Naive thymus-derived CD4-positive, alpha-beta T cell (primary cell): Measurements from ENCODE around the gene TENM4. TPM values are rescaled to one million over a fixed set of nuclear protein-coding genes. Genes with fewer than 3 reads are reported as not detected.

ENCODE experiments used
- ATAC-seq: fragments of 150-1000 bp; cut with Tn5 transposase; 2 replicates; pipeline ENCODE4 v1.10.0; 2021; ENCODE audit warnings: mild to moderate bottlenecking, moderate library complexity
- CTCF ChIA-PET: fragments of 350-600 bp; sonication (Branson Sonifier 250); formaldehyde crosslinking; loops from one replicate; lab custom pipeline; 2021; ENCODE audit warnings: antibody characterized with exemption; lab: Charles Lee
- POLR2A ChIA-PET: fragments of 350-600 bp; sonication (Branson Sonifier 250); formaldehyde crosslinking; loops from one replicate; lab custom pipeline; 2021; ENCODE audit warnings: antibody characterized with exemption, inconsistent platforms; lab: Charles Lee
- DNase-seq, 9 donors: peaks; one replicate each; pipeline versions ENCODE4 v3.0.0 to v3.0.0-alpha.2; 2020 to 2022; ENCODE audit warnings: mixed read lengths in 1 of 9
- H3K27ac ChIP-seq: one replicate; pipeline ENCODE4 v1.7.0; 2013; ENCODE audit warnings: mild to moderate bottlenecking, low read depth, low read length, moderate library complexity
- H3K27me3 ChIP-seq, 2 donors: one replicate each; pipeline ENCODE4 v1.7.0; 2013; ENCODE audit warnings: low read length in 2 of 2, mild to moderate bottlenecking in 2 of 2, moderate library complexity in 2 of 2; ENCODE audit not compliant: control insufficient read depth in 2 of 2, insufficient read depth in 2 of 2
- H3K36me3 ChIP-seq, 3 experiments: 1 replicate in 2 of 3; 2 replicates in 1 of 3; pipeline ENCODE4 v1.7.0; 2013; ENCODE audit warnings: low read length in 3 of 3, mild to moderate bottlenecking in 3 of 3, moderate library complexity in 1 of 3; ENCODE audit not compliant: insufficient read depth in 3 of 3, control insufficient read depth in 2 of 3
- H3K4me1 ChIP-seq, 2 donors: one replicate each; pipeline ENCODE4 v1.7.0; 2013; ENCODE audit warnings: low read length in 2 of 2, mild to moderate bottlenecking in 2 of 2, moderate library complexity in 1 of 2; ENCODE audit not compliant: control insufficient read depth in 2 of 2, insufficient read depth in 2 of 2
- H3K4me3 ChIP-seq: 2 replicates; pipeline ENCODE4 v1.7.0; 2013; ENCODE audit warnings: mild to moderate bottlenecking, low read length
- H3K9me3 ChIP-seq, 3 experiments: 1 replicate in 2 of 3; 2 replicates in 1 of 3; pipeline ENCODE4 v1.7.0; 2013; ENCODE audit warnings: low read length in 3 of 3; ENCODE audit not compliant: control insufficient read depth in 2 of 3
- H3K27ac Mint-ChIP-seq, 9 donors: one replicate each; pipeline ENCODE4 v1.8.0; 2020 to 2022; ENCODE audit warnings: mixed read lengths in 9 of 9, mild to moderate bottlenecking in 8 of 9, moderate library complexity in 5 of 9, inconsistent platforms in 2 of 9
- H3K27me3 Mint-ChIP-seq, 5 donors: one replicate each; pipeline ENCODE4 v1.8.0; 2021 to 2022; ENCODE audit warnings: mixed read lengths in 5 of 5, mild to moderate bottlenecking in 1 of 5
- H3K36me3 Mint-ChIP-seq, 5 donors: one replicate each; pipeline ENCODE4 v1.8.0; 2020 to 2022; ENCODE audit warnings: mixed read lengths in 5 of 5, mild to moderate bottlenecking in 3 of 5, inconsistent platforms in 1 of 5
- H3K4me1 Mint-ChIP-seq, 7 donors: one replicate each; pipeline ENCODE4 v1.8.0; 2020 to 2022; ENCODE audit warnings: mixed read lengths in 7 of 7, mild to moderate bottlenecking in 3 of 7, inconsistent platforms in 1 of 7
- H3K4me3 Mint-ChIP-seq, 10 donors: one replicate each; pipeline ENCODE4 v1.8.0; 2020 to 2022; ENCODE audit warnings: mild to moderate bottlenecking in 10 of 10, mixed read lengths in 10 of 10, moderate library complexity in 6 of 10, inconsistent platforms in 2 of 10
- H3K9me3 Mint-ChIP-seq, 11 donors: one replicate each; pipeline ENCODE4 v1.8.0; 2020 to 2022; ENCODE audit warnings: mixed read lengths in 11 of 11, mild to moderate bottlenecking in 4 of 11, inconsistent platforms in 1 of 11, moderate library complexity in 1 of 11
- intact Hi-C, 2 donors: fragments of 100-400 bp; cut with micrococcal nuclease; formaldehyde crosslinking; loops; one replicate each; pipeline ENCODE4 v1.15.1; 2023
- polyA plus RNA-seq, 2 donors: library from polyadenylated mRNA; unstranded; fragments of 300-500 nt; fragmentation: Illumina TruSeq; gene quantifications; one replicate each; pipeline ENCODE4 v1.2.3, GENCODE V29; 2021
- total RNA-seq, 6 experiments: library from RNA in 5 of 6; stranded (reverse) in 5 of 6; gene quantifications; 1 replicate in 5 of 6; 2 replicates in 1 of 6; pipeline ENCODE4 v1.2.3 and lab custom pipeline; 2021 to 2026

TENM4 gene
- total and polyA plus RNA-seq, 7 experiments from 2014 or later, result 0.32 to 0.47 TPM; not detected in 5

- ChIA-PET POLR2A (no interaction called here), CTCF (no interaction called here)
- no peaks in the 10 kb centered on the region for H3K4me1 ChIP-seq
- DNase-seq, result no peak
- ATAC-seq, result no peak
- H3K36me3 ChIP-seq, result no peaks in the 10 kb centered on the region
- H3K4me3 ChIP-seq, result no peak overlapping the region
- peaks cover 0 to 4% (median 0%) of the 10 kb centered on the region in 11 donors for H3K9me3 Mint-ChIP-seq
- no peak overlapping the region for H3K27ac Mint-ChIP-seq
- no peaks in the 10 kb centered on the region for H3K9me3 ChIP-seq
- H3K27me3 Mint-ChIP-seq, result peaks cover 0 to 7% (median 2%) of the 10 kb centered on the region in 5 donors
- H3K27me3 ChIP-seq, result no peaks in the 10 kb centered on the region
- no peak overlapping the region for H3K27ac ChIP-seq
- no peaks in the 10 kb centered on the region for H3K36me3 Mint-ChIP-seq
- intact Hi-C loops, result no loop called here
- H3K4me1 Mint-ChIP-seq, result no peaks in the 10 kb centered on the region
- H3K4me3 Mint-ChIP-seq, result no peak overlapping the region
Measured at GRCh38 chr11:79266396-79266795, 174.4 kb downstream of the TENM4 start.

GRCh38 chr11:79265756-79266322 lies 175.0 kb downstream of the TENM4 start:
- CTCF ChIA-PET, result no interaction called here
- intact Hi-C loops, result no loop called here
- POLR2A ChIA-PET, result no interaction called here
- H3K27ac Mint-ChIP-seq, result no peak overlapping the region
- H3K27me3 Mint-ChIP-seq, result peaks cover 0 to 7% (median 2%) of the 10 kb centered on the region in 5 donors
- Histone ChIP-seq H3K9me3 (no peaks in the 10 kb centered on the region), H3K4me3 (no peak overlapping the region), H3K36me3 (no peaks in the 10 kb centered on the region), H3K27me3 (no peaks in the 10 kb centered on the region), H3K27ac (no peak overlapping the region), H3K4me1 (no peaks in the 10 kb centered on the region)
- H3K36me3 Mint-ChIP-seq, result no peaks in the 10 kb centered on the region
- DNase-seq (no peak), ATAC-seq (no peak)
- H3K4me3 Mint-ChIP-seq, result no peak overlapping the region
- no peaks in the 10 kb centered on the region for H3K4me1 Mint-ChIP-seq
- peaks cover 0 to 5% (median 0%) of the 10 kb centered on the region in 11 donors for H3K9me3 Mint-ChIP-seq

GRCh38 chr11:79264284-79264683 lies 176.5 kb downstream of the TENM4 start:
- ATAC-seq, result no peak
- no peak overlapping the region for H3K4me3 Mint-ChIP-seq
- intact Hi-C loops, result no loop called here
- H3K36me3 ChIP-seq, result no peaks in the 10 kb centered on the region
- no peaks in the 10 kb centered on the region for H3K36me3 Mint-ChIP-seq
- no peaks in the 10 kb centered on the region for H3K27me3 ChIP-seq
- H3K9me3 Mint-ChIP-seq, result peaks cover 0 to 5% (median under 1%) of the 10 kb centered on the region in 11 donors
- H3K27me3 Mint-ChIP-seq, result peaks cover 0 to 4% (median 3%) of the 10 kb centered on the region in 5 donors
- ChIA-PET POLR2A (no interaction called here), CTCF (no interaction called here)
- no peaks in the 10 kb centered on the region for H3K4me1 ChIP-seq
- H3K27ac ChIP-seq, result no peak overlapping the region
- H3K27ac Mint-ChIP-seq, result no peak overlapping the region
- H3K9me3 ChIP-seq, result no peaks in the 10 kb centered on the region
- no peaks in the 10 kb centered on the region for H3K4me1 Mint-ChIP-seq
- no peak overlapping the region for H3K4me3 ChIP-seq
- DNase-seq, result no peak

GRCh38 chr11:79263001-79263400 lies 177.8 kb downstream of the TENM4 start:
- H3K27ac ChIP-seq, result no peak overlapping the region
- Mint-ChIP-seq H3K27me3 (peaks cover 0 to 5% (median 3%) of the 10 kb centered on the region in 5 donors), H3K4me3 (no peak overlapping the region), H3K36me3 (no peaks in the 10 kb centered on the region), H3K4me1 (no peaks in the 10 kb centered on the region), H3K9me3 (peaks cover 0 to 5% (median 2%) of the 10 kb centered on the region in 11 donors), H3K27ac (no peak overlapping the region)
- CTCF ChIA-PET, result no interaction called here
- H3K4me1 ChIP-seq, result no peaks in the 10 kb centered on the region
- no peaks in the 10 kb centered on the region for H3K9me3 ChIP-seq
- H3K27me3 ChIP-seq, result no peaks in the 10 kb centered on the region
- POLR2A ChIA-PET, result no interaction called here
- H3K4me3 ChIP-seq, result no peak overlapping the region
- ATAC-seq (no peak), DNase-seq (no peak)
- no peaks in the 10 kb centered on the region for H3K36me3 ChIP-seq
- intact Hi-C loops, result no loop called here

- ChIA-PET POLR2A (no interaction called here), CTCF (no interaction called here)
- H3K4me1 Mint-ChIP-seq, result no peaks in the 10 kb centered on the region
- H3K4me3 Mint-ChIP-seq, result no peak overlapping the region
- no peak overlapping the region for H3K4me3 ChIP-seq
- no peaks in the 10 kb centered on the region for H3K27me3 ChIP-seq
- DNase-seq (no peak), ATAC-seq (no peak)
- intact Hi-C loops, result no loop called here
- no peaks in the 10 kb centered on the region for H3K9me3 ChIP-seq
- H3K36me3 ChIP-seq, result no peaks in the 10 kb centered on the region
- H3K9me3 Mint-ChIP-seq, result peaks cover 0 to 5% (median 2%) of the 10 kb centered on the region in 11 donors
- H3K27ac Mint-ChIP-seq, result no peak overlapping the region
- H3K27ac ChIP-seq, result no peak overlapping the region
- no peaks in the 10 kb centered on the region for H3K4me1 ChIP-seq
- H3K36me3 Mint-ChIP-seq, result no peaks in the 10 kb centered on the region
- H3K27me3 Mint-ChIP-seq, result peaks cover 0 to 5% (median 3%) of the 10 kb centered on the region in 5 donors
Measured at GRCh38 chr11:79262221-79262620, 178.6 kb downstream of the TENM4 start.

GRCh38 chr11:79261684-79262083 lies 179.1 kb downstream of the TENM4 start:
- intact Hi-C loops, result no loop called here
- Histone ChIP-seq H3K27ac (no peak overlapping the region), H3K36me3 (no peaks in the 10 kb centered on the region), H3K4me1 (no peaks in the 10 kb centered on the region), H3K4me3 (no peak overlapping the region), H3K27me3 (no peaks in the 10 kb centered on the region), H3K9me3 (no peaks in the 10 kb centered on the region)
- Mint-ChIP-seq H3K9me3 (peaks cover 0 to 9% (median 2%) of the 10 kb centered on the region in 11 donors), H3K27me3 (peaks cover 0 to 5% (median 3%) of the 10 kb centered on the region in 5 donors), H3K4me3 (no peak overlapping the region), H3K36me3 (no peaks in the 10 kb centered on the region), H3K4me1 (no peaks in the 10 kb centered on the region), H3K27ac (no peak overlapping the region)
- ATAC-seq (no peak), DNase-seq (no peak)
- ChIA-PET CTCF (no interaction called here), POLR2A (no interaction called here)

- Histone ChIP-seq H3K9me3 (no peaks in the 10 kb centered on the region), H3K4me1 (no peaks in the 10 kb centered on the region), H3K27ac (no peak overlapping the region), H3K27me3 (no peaks in the 10 kb centered on the region), H3K4me3 (no peak overlapping the region), H3K36me3 (no peaks in the 10 kb centered on the region)
- Mint-ChIP-seq H3K4me1 (no peaks in the 10 kb centered on the region), H3K36me3 (no peaks in the 10 kb centered on the region), H3K27me3 (peaks cover 0 to 6% (median 3%) of the 10 kb centered on the region in 5 donors), H3K9me3 (peaks cover 0 to 10% (median 2%) of the 10 kb centered on the region in 11 donors), H3K27ac (no peak overlapping the region), H3K4me3 (no peak overlapping the region)
- CTCF ChIA-PET, result no interaction called here
- DNase-seq, result no peak
- POLR2A ChIA-PET, result no interaction called here
- intact Hi-C loops, result no loop called here
- no peak for ATAC-seq
Measured at GRCh38 chr11:79259800-79260199, 181.0 kb downstream of the TENM4 start.
